ENCODE measurements around the gene NHERF1.

GRCh38 chr17:74739227-74739831, 9.1 kb upstream of the NHERF1 start:
- TF ChIP-seq CTCF (optimal IDR thresholded peaks at IDR 0.05 in 1 of 3, IDR thresholded peaks at IDR 0.05 in 1 of 3, conservative IDR thresholded peaks at IDR 0.05 in 1 of 3; ENCODE audit: extremely low read depth in 1 of 3, insufficient read depth in 2 of 3, low read length in 3 of 3) (no peak), EZH2 (IDR thresholded peaks at IDR 0.05; ENCODE audit: low read length) (no peak)
